Heart right ventricle (tissue), 16 donors: Measurements from ENCODE around the gene ATL1. TPM values are rescaled to one million over a fixed set of nuclear protein-coding genes. Genes with fewer than 3 reads are reported as not detected.
"Not testable (repeated sequence)": the region's sequence is repeated elsewhere in the genome, so short reads cannot be mapped to it uniquely, and the experiment has no call there.

Experiments
- ATAC-seq, 8 donors: fragments of 200-7000 bp; cut with Tn5 transposase; one replicate each; pipeline ENCODE4 v1.9.1; 2020; ENCODE audit warnings: mild to moderate bottlenecking in 8 of 8, moderate library complexity in 8 of 8, moderate number of reproducible peaks in 1 of 8
- DNase-seq, 2 donors: peaks; one replicate each; pipeline ENCODE4 v3.0.0-alpha.2; 2020
- H3K27ac ChIP-seq, 10 donors: fragments of 200-600 bp; sonication (generic) in 2 of 10; one replicate each; pipeline versions ENCODE4 v1.5.0 to v1.8.0; 2020 to 2022; ENCODE audit warnings: mild to moderate bottlenecking in 3 of 10
- H3K27me3 ChIP-seq, 7 donors: fragments of 200-600 bp; one replicate each; pipeline ENCODE4 v1.8.0; 2021 to 2022; ENCODE audit warnings: mild to moderate bottlenecking in 2 of 7
- H3K36me3 ChIP-seq, 9 donors: fragments of 200-600 bp; sonication (generic) in 1 of 9; one replicate each; pipeline versions ENCODE4 v1.5.0 to v1.8.0; 2020 to 2022; ENCODE audit warnings: mild to moderate bottlenecking in 2 of 9
- H3K4me1 ChIP-seq, 9 donors: fragments of 200-600 bp; sonication (generic) in 1 of 9; one replicate each; pipeline versions ENCODE4 v1.5.0 to v1.8.0; 2020 to 2022; ENCODE audit warnings: mild to moderate bottlenecking in 4 of 9
- H3K4me3 ChIP-seq, 10 donors: fragments of 200-600 bp; sonication (generic) in 2 of 10; one replicate each; pipeline versions ENCODE4 v1.5.0 to v1.8.0; 2020 to 2022; ENCODE audit warnings: mild to moderate bottlenecking in 7 of 10, moderate library complexity in 2 of 10
- H3K9me3 ChIP-seq, 11 donors: fragments of 200-600 bp in 10 of 11; sonication (generic) in 2 of 11; one replicate each; pipeline versions ENCODE4 v1.5.0 to v1.8.0; 2013 to 2022; ENCODE audit warnings: mild to moderate bottlenecking in 2 of 11, control low read depth in 1 of 11, moderate library complexity in 1 of 11
- CTCF ChIP-seq, 9 donors: fragments of 200-600 bp; sonication (generic) in 2 of 9; IDR thresholded peaks; one replicate each; pipeline versions ENCODE4 v1.5.0 to v1.8.0; 2021 to 2022; ENCODE audit warnings: antibody characterized with exemption in 9 of 9, mild to moderate bottlenecking in 5 of 9, moderate library complexity in 1 of 9
- WGBS, 2 donors: extraction: QIAGEN DNeasy Blood & Tissue Kit; methylation state at CpG; one replicate each; pipeline ENCODE4 v1.1.7; 2013; ENCODE audit warnings: inconsistent platforms in 1 of 2; 5-methylcytosine and 5-hydroxymethylcytosine counted together
- intact Hi-C, 10 donors: fragments of 100-400 bp; cut with DNase I; formaldehyde crosslinking; loops; one replicate each; pipeline versions ENCODE4 v1.11.1 to v1.14.2; 2022
- polyA plus RNA-seq, 2 donors: library from polyadenylated mRNA; stranded (reverse); fragments of 200-250 nt; gene quantifications; one replicate each; pipeline ENCODE4 v1.2.3, GENCODE V29; 2013
- total RNA-seq, 10 donors: library from RNA; stranded (reverse); fragmentation: NEBNext Ultra II Directional in 3 of 10; extraction: Animal tissue kit (Norgen Biotek cat#: 25700) in 3 of 10; gene quantifications; one replicate each; pipeline versions ENCODE4 v1.2.1 to v1.2.4, GENCODE V29; 2021 to 2023
- donor health status: Arrhythmogenic right ventricular cardiomyopathy.
- donor health status: ischemic (EF 13 %, LVEDD 7.1; RV severe dilation, severe dysfunction).
- donor health status: healthy with polysubstance abuse.
- donor health status: DM: no; HTN: yes; CAD: no.
- donor health status: DM: no; HTN: no; CAD: no.
- donor health status: ischemic (EF 25% LVEDD 6.9; RV normal size, moderate dysfunction).
- donor health status: ischemic (EF 25% LVEDD 5.7; RV mildly dilated, moderate dysfunction).
- donor health status: healthy.
- donor health status: DM: yes; HTN: yes; CAD: no.
- donor health status: Ischemic cardiomyopathy.
- donor health status: ischemic (EF 35%, LVEDD 5.7; RV mildly dilated, moderate dysfunction).
- donor health status: nonischemic (EF 11% LVEDD 7.7; RV severe dilation, severe dysfunction).
- donor health status: DM: yes; HTN: yes; CAD: no.
- donor health status: PGD.
- donor health status: ischemic (EF 29% LVEDD 5.4; RV normal size, mild dysfunction).
- donor health status: nonischemic (EF 23%, LVEDD 6.1; RV moderate dilation, normal function).

ATL1 gene
- total and polyA plus RNA-seq, 12 donors: 0.42 to 2.0 (median 0.86) TPM

- DNase-seq (peak in 1 of 2 donors; percentile 24), ATAC-seq (peak in 6 of 8 donors; percentile 56 to 82 (median 74))
- Histone ChIP-seq H3K4me3 (peak overlapping the region in 4 of 10 donors; percentile 5 to 24 (median 21)), H3K27me3 (no peaks in the 10 kb centered on the region), H3K27ac (peak overlapping the region; percentile 8 to 82 (median 60)), H3K36me3 (peaks cover 0 to 28% (median 7%) of the 10 kb centered on the region in 9 donors), H3K4me1 (peaks cover 2 to 85% (median 46%) of the 10 kb centered on the region in 9 donors), H3K9me3 (no peaks in the 10 kb centered on the region)
- no peak for TF ChIP-seq CTCF (IDR thresholded peaks at IDR 0.05)
- intact Hi-C loops: loop anchor here in 1 of 10 donors (1.0 kb wide), 1 partner anchor 8 kb away; no protein-coding TSS in a partner anchor
- 20 to 21% methylated on average over 6 of the region's 6 CpGs for WGBS, 2 donors
These were observed 98.3 kb downstream of the ATL1 start for GRCh38 chr14:50658203-50658602.

GRCh38 chr14:50659327-50659974 is 99.5 kb downstream of the ATL1 start:
- no peaks in the 10 kb centered on the region for H3K9me3 ChIP-seq
- intact Hi-C loops: no loop called here
- peaks cover 2 to 85% (median 46%) of the 10 kb centered on the region in 9 donors for H3K4me1 ChIP-seq
- DNase-seq (peak in 1 of 2 donors; percentile 21), ATAC-seq (peak in 6 of 8 donors; percentile 33 to 64 (median 58))
- no peak overlapping the region for H3K4me3 ChIP-seq
- 64 to 72% methylated on average over 6 of the region's 6 CpGs for WGBS, 2 donors
- H3K27ac ChIP-seq: peak overlapping the region in 7 of 10 donors; percentile 8 to 82 (median 56)
- H3K27me3 ChIP-seq: no peaks in the 10 kb centered on the region
- no peak for TF ChIP-seq CTCF (IDR thresholded peaks at IDR 0.05)
- H3K36me3 ChIP-seq: peaks cover 0 to 35% (median 7%) of the 10 kb centered on the region in 9 donors

GRCh38 chr14:50664579-50664978 is 104.6 kb downstream of the ATL1 start:
- H3K9me3 ChIP-seq, DNase-seq, H3K4me3 ChIP-seq, H3K27me3 ChIP-seq, intact Hi-C loops, H3K27ac ChIP-seq, ATAC-seq: not testable (repeated sequence)
- WGBS, 2 donors: 98 to 99% methylated on average over 2 of the region's 2 CpGs
- H3K36me3 ChIP-seq: peaks cover 0 to 41% (median 7%) of the 10 kb centered on the region in 9 donors
- H3K4me1 ChIP-seq: peaks cover 3 to 70% (median 39%) of the 10 kb centered on the region in 9 donors

GRCh38 chr14:50665300-50665699 is 105.4 kb downstream of the ATL1 start:
- intact Hi-C loops: loop anchor here in 1 of 10 donors (5.0 kb wide), 1 partner anchor 43 kb away; no protein-coding TSS in a partner anchor
- not testable (repeated sequence) for DNase-seq, ATAC-seq, H3K27me3 ChIP-seq, H3K9me3 ChIP-seq
- peak overlapping the region in 2 of 10 donors; percentile 5 to 98 for H3K4me3 ChIP-seq
- H3K36me3 ChIP-seq: peaks cover 0 to 37% (median 7%) of the 10 kb centered on the region in 9 donors
- peaks cover 0 to 63% (median 36%) of the 10 kb centered on the region in 9 donors for H3K4me1 ChIP-seq
- WGBS, 2 donors: 58 to 60% methylated on average over 5 of the region's 5 CpGs
- H3K27ac ChIP-seq: peak overlapping the region in 2 of 10 donors; percentile 18 to 39

- no peak for TF ChIP-seq CTCF (IDR thresholded peaks at IDR 0.05)
- peaks cover 0 to 55% (median 36%) of the 10 kb centered on the region in 9 donors for H3K4me1 ChIP-seq
- DNase-seq (peak in 1 of 2 donors; percentile 34), ATAC-seq (peak in 5 of 8 donors; percentile 31 to 51 (median 40))
- no peaks in the 10 kb centered on the region for H3K27me3 ChIP-seq
- WGBS, 2 donors: 1 to 3% methylated on average over 20 of the region's 20 CpGs
- no peaks in the 10 kb centered on the region for H3K9me3 ChIP-seq
- H3K27ac ChIP-seq: peak overlapping the region; percentile 91 to 99 (median 96)
- intact Hi-C loops: loop anchor here in 2 of 10 donors (1.0 to 5.0 kb wide), 2 partner anchors 9 to 45 kb away; no protein-coding TSS in a partner anchor
- peak overlapping the region; percentile 36 to 98 (median 90) for H3K4me3 ChIP-seq
- peaks cover 0 to 20% (median 0%) of the 10 kb centered on the region in 9 donors for H3K36me3 ChIP-seq
These were observed 107.1 kb downstream of the ATL1 start for GRCh38 chr14:50666772-50667683.
